ENCODE data around the gene WDR54.

GRCh38 chr2:74447230-74447999, 25.9 kb downstream of the WDR54 start:
- no peak for TF ChIP-seq POLR2A (IDR thresholded peaks at IDR 0.05; ENCODE audit: low read length)
- no peak for TF ChIP-seq GATA1 (IDR thresholded peaks at IDR 0.05; ENCODE audit: low read depth, low read length)

All from erythroblast (primary cell).